Measurements from ENCODE around the gene METAP1D.

The METAP1D gene

DNA sequence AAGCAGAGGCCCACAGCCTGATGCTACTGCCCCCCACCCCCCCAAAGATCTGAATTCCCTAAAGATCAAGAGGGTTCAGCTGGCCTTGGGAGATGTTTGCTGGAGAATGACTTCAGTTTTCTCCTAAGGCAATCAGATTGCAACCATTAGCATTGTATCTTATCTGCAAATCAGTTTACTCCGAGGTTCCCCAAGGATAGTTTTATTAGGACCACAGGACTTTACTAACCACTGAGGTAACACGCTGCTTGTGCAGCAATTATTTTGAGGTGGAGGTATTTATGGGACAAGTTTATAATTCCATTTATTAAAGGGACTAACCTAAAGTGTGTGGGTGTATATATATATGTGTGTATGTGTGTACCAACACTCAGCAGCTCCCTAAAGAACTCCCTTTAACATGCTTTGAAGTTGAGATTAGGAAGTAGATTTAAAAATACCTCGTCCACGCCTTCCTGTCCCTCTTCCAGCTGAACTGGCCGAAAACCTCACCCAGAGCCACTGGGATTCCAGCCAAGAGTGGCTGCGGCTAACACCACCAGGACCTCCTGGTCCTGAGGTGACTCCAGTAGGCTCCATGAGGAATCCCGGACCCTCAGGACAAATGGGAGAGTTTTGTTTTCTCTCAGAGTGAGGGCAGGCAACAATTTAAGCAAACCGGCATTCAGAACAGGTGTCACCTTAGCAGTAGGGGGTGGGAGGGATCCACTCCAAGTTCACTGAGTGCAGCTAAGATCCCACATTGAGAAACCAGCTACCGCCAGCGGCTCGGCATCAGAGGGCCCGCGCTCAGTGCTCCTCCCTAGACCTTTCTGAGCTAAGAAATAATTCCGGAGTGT is 82.6 kb downstream of the METAP1D start:
- no peak for DNase-seq

GRCh38 chr2:172082944-172083627 is 83.3 kb downstream of the METAP1D start:
- no peak for DNase-seq

GRCh38 chr2:172083628-172084394 is 84.1 kb downstream of the METAP1D start:
- no peak for DNase-seq

GRCh38 chr2:172084395-172084644 is 84.6 kb downstream of the METAP1D start:
- no peak for DNase-seq

DNA sequence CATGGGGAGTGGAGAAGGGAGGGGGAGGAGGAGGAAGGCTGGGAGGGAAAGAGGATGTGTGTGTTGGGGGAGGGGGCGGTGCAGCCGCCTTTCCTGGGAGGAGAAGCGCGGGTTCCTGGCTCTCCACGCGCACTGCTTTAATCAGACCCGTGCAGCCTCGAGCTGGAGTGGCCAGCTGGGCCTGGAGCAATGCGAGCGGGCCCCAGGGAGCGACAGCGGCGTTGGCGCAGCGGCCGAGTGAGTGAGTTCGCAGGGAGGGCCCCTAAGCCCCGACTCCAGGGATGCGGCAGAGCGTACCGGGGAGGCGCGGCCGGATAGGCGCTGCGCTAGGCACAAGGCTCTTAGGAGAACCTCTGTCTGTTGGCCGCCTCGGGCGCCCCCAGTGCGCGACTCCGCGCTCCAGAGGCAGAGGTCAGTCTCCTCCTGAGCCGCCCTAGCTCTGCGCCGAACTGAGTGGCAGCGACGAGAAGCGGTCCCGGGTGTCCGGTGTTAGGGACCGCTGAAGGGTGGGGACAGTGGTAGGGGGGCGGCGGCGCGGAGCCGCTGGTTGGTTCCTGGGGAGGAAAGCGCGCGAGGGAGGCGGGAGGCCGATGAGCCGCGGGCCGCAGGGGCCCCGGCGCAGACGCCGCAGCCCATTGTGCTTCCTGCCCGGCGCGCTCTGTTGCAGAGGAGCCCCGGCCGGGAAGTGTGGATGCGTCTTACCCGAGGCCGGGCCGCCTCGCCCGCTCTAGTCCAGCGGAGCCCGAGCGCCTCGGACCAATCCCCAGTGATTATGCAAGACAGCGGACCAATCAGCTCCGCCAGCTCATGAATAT is 85.1 kb downstream of the METAP1D start:
- peak; percentile 84 for DNase-seq

GRCh38 chr2:172085460-172086159 is 85.9 kb downstream of the METAP1D start, which contains the start of gene DLX1:
Gene DLX1, plus strand, starts transcription at chr2:172085507. Its CDS starts 171 bp downstream, at chr2:172085678.
- no peak for DNase-seq

GRCh38 chr2:172086241-172087206 is 86.8 kb downstream of the METAP1D start:
- no peak for DNase-seq

GRCh38 chr2:172087207-172087779 is 87.5 kb downstream of the METAP1D start:
- DNase-seq, result no peak

GRCh38 chr2:172087780-172088244 is 88.1 kb downstream of the METAP1D start:
- no peak for DNase-seq

- no peak for DNase-seq
Observed at GRCh38 chr2:172088245-172089004, 88.7 kb downstream of the METAP1D start.

DNA sequence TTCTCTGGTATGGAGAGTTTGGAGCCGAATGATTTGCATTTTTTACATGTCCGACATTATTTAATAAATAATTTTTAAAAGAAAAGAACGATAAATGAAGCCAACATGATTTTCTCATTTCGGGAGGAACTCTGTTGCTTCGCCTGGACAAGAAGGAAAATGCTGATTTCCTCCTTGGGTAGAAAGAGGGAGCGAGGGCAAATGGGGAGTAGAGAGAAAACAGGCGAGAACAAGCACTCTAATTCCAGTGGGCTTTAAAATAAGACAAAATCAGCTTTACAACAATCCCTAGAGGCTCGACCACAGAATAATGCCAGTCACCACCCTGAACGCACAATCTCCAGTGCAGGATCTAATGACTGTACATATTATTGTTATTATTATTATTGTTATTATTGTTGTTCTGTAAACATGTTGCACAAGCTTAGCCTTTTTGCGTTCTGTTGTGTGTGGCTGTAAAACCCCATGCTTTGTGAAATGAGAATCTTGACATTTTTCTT is 89.3 kb downstream of the METAP1D start:
- no peak for DNase-seq

DNA sequence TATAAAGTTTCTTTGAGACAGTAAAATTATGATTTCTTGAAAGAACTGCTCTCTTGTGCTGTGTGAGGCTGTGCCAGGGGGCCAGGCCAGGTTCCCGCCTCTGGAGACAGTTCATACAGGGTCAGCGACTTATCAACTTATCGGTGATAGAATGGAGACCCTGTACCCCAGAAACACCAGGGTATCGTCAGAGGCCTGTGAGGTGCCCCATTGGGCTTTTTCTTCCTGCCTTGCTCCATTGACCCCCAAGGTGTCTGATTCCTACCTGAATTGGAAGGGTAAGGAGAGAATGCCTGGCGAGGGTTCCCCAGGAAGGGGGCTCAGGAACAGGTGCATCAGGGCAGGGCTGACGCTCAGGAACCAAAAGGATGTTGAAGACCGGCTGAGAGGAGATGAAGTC is 89.9 kb downstream of the METAP1D start:
- DNase-seq, result no peak

GRCh38 chr2:172090044-172090961 is 90.5 kb downstream of the METAP1D start:
- DNase-seq, result no peak

DNA sequence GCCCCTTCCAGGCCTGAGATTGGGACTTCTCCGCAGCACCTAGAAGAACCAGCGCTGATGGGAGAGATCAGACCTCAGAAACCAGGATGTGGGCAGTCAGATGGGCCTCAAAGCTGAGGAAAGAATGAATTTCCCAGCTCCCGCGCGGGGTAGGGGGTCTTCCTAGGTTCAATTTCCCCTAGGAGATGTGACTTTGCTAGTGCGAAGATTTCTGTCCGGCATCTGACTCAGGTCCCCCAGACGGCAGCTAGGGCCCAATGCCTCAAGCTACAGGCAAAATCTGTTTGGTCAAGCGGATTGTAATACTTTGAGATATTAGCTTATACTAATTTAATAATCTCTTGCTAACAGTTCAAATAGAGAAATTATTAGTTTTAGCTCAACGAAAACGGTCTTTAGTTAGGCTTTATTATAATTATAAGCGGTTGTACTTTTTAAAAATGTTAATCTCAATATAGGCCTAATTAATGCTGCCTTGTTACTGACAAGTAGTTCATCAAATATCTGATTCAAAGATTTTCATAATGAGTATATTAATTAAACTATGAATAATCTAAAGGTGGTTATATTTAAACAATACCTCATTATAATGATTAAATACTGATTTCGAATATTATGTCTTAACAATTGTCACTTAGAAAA is 91.4 kb downstream of the METAP1D start:
- no peak for DNase-seq

GRCh38 chr2:172091761-172092566 is 92.2 kb downstream of the METAP1D start:
- peak; percentile 87 for DNase-seq

DNA sequence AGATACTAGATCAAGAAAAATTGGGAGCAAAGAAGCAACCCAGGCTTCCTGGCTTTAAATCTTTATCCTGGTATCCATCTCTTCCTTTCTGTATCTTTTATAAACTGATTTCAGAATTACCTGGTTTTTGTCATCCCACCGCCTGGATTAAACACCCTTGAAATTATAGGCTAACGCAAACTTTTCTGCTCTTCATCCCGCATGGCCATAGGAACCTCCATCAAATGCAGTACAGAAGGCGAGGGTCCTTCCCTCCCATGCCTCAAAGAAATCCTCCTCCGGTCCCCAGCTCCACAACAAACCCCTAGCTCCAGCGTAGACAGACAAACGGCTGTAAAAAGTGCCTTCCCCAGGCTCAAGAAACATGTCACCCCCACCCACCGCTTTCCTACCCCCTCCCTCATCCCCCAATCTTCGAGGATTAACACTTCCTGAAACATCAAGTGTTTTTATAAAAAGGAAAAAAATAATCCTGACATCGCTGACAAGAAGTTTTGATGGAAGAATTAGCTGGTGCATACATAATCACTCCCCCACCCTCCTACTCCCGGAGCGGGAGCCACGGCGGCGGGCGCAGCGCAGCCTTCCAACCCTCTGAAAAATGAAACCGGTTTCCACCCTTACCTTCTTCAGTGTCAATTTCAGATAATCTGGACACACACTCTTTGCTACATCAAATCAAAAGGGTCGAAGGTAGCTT is 93.1 kb downstream of the METAP1D start:
- no peak for DNase-seq

Measured in NCI-H2081 treated with DMSO at 0.1 percent for 48 hours (cell line).